Measurements from ENCODE around the gene SMURF2.
A peak's percentile ranks its signal among the peaks of the same experiment; 100 is the strongest.
"Not testable (repeated sequence)": the region's sequence is repeated elsewhere in the genome, so short reads cannot be mapped to it uniquely, and the experiment has no call there.

Gene SMURF2

GRCh38 chr17:64630309-64631223 is 31.5 kb downstream of the SMURF2 start:
- DNase-seq (ENCODE audit: low spot score) = no peak

- DNase-seq (ENCODE audit: low spot score) = no peak
Measured at GRCh38 chr17:64628641-64629040, 33.5 kb downstream of the SMURF2 start.

GRCh38 chr17:64627797-64628196 is 34.3 kb downstream of the SMURF2 start:
- DNase-seq (ENCODE audit: low spot score) = no peak

DNA sequence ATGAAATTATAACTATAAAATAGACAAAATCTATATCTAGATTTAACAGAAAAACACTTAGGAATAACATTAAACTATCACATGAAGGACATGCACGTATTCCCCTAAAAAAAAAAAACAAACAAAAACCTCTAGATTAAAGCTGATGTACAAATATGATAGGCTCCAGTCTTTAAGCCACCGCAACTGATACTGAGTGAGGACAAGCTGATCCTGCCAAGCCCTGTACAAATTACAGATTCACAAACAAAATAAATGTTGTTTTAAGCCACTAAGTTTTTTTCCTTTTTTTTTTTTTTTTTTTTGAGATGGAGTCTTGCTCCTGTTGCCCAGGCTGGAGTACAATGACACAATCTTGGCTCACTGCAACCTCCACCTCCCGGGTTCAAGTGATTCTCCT is 35.3 kb downstream of the SMURF2 start:
- no peak for DNase-seq (ENCODE audit: low spot score)

GRCh38 chr17:64625541-64625940 is 36.6 kb downstream of the SMURF2 start:
- no peak for DNase-seq (ENCODE audit: low spot score)

DNA sequence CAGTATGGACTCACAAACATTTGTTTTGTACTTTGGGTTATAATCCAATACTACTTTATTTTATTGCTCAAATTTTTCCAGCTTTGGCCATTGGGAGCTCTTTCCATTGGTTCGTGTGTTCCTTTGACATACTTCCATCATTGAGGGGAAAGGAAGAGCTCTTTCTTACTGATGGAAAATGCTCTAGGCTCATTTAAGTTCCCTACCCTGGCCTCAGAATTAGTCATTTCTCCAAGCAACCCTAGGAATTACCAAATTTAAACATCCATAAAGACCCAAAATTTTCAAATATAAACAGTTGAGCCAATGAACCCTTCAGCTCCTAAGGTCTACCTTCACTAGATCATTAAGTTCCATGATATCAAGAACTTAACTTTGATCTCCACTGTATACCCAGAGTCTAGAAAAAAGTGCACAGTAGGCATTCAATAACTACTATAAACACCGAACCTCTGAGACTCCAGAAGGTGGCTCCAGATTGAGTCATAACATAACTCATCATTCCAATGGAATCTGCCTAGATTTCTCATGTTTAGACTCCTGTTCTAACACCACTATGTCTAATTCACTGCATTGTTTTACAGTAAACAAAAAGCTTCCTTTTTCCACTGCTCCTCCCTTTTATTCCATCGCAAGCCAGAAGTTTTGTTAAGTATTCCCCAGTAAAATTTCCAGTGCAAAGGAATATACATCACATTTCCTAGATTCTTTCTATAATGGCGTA is 39.0 kb downstream of the SMURF2 start:
- peak; percentile 59 for DNase-seq (ENCODE audit: low spot score)

DNA sequence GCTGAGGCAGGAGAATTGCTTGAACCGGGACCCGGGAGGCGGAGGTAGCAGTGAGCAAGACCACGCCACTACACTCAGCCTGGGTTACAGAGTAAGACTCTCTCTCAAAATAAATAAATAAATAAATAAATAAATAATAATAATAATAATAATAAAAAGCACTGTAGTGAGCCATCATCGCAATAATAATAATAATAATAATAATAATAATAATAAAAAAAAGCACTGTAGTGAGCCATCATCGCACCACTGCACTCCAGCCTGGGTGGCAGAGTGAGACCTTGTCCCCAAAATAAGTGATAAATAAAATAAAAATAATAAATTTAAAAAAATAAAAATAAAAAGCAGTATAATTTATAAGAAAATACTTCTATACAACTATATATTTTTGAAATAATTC is 40.3 kb downstream of the SMURF2 start:
- no peak for DNase-seq (ENCODE audit: low spot score)

GRCh38 chr17:64618848-64619247 is 43.3 kb downstream of the SMURF2 start:
- no peak for DNase-seq (ENCODE audit: low spot score)

GRCh38 chr17:64617125-64617780 is 44.9 kb downstream of the SMURF2 start:
- DNase-seq (ENCODE audit: low spot score) = no peak

- DNase-seq (ENCODE audit: low spot score) = peak; percentile 62
Measured at GRCh38 chr17:64615028-64615677, 47.0 kb downstream of the SMURF2 start.

- DNase-seq (ENCODE audit: low spot score) = no peak
Measured at GRCh38 chr17:64614266-64615027, 47.7 kb downstream of the SMURF2 start.

GRCh38 chr17:64611369-64611768 is 50.7 kb downstream of the SMURF2 start:
- no peak for DNase-seq (ENCODE audit: low spot score)

- DNase-seq (ENCODE audit: low spot score) = not testable (repeated sequence)
Measured at GRCh38 chr17:64610244-64610643, 51.9 kb downstream of the SMURF2 start.

DNA sequence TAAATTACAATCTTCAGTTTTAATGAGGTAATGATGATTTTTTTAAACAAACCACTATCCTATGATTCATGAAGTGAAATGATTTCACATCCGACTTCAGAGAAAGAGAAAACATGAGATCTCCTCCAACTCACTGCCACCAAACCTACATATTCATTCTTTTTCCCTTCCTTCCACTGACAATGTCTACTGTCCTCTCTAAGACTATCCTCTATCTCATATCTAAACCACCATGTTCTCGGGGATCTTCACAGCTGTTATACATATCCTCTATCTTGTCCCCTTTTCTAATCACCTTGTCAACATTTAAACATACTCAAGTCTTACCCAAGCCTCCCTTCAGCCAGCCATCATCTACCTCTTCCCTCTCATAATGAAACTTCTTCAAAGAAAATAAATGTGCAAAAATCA is 53.5 kb downstream of the SMURF2 start:
- peak; percentile 14 for DNase-seq (ENCODE audit: low spot score)

DNA sequence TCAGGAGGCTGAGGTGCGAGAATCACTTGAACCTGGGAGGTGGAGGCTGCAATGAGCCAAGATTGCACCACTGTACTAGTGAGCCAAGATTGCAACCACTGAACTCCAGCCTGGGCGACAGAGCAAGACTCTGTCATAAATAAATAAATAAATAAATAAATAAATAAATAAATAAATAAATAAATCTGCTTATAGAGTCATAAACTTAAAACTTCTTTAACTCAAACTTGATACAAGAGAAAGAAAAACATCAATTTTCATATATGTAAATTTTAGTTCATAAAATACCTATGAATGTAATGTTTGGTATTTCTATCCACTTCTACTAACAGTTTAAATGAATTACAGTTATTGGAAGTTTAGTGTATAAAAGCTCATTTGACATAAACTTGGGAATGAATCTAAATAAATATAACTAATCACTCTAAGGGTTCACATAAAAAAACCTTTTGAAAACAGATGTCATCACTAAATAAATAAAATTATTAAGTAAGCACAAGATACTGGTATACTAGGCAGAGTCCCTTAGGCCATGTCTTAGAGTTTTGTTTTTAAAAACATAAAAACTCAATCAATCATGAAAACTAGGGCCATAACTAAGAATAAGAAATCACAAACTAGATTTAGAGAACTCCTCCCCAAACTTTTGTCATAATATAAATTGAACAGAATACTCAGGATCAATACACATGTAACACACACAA is 54.1 kb downstream of the SMURF2 start:
- no peak for DNase-seq (ENCODE audit: low spot score)

GRCh38 chr17:64604532-64604931 is 57.6 kb downstream of the SMURF2 start:
- not testable (repeated sequence) for DNase-seq (ENCODE audit: low spot score)

GRCh38 chr17:64603987-64604386 is 58.1 kb downstream of the SMURF2 start:
- no peak for DNase-seq (ENCODE audit: low spot score)

DNA sequence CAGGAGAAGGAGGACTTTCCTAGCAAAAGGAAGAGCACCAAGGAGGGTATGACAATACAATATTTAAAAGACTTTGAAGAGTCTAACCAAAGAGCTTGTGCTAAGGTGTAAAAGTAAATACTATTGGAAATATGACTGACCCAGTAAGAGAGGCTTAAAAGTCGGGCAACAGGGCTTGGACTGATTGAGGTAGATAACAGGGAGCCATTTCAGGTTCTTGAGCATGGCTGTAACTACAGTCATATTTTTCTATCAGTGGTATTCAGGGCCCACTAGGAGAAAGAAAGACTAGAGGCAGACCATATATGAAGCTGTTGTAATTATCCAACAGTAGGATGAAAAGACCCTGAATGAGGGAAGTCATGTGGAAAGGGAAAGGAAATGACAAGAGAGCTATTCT is 62.3 kb downstream of the SMURF2 start:
- DNase-seq (ENCODE audit: low spot score) = no peak

DNA sequence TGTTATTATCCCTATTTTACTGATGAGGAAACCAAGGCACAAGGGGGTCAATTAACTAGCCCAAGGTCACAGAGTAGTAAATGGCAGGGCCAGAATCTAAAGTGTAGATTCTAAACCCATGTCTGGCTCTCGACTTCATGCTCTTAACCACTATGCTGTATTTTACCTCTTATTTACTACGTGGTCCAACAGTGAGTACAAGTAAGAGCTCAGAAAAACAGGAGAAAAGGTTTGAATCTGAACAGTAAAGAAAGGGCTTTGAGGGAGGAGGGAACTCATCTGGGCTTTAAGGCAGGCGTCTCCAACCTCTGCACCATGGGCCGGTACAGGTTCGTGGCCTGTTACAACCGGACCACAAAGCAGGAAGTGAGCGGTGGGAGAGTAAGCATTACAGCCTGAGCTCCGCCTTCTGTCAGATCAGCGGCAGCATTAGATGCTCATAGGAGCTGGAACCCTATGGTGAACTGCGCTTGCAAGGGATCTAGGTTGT is 62.9 kb downstream of the SMURF2 start:
- DNase-seq (ENCODE audit: low spot score) = no peak

- no peak for DNase-seq (ENCODE audit: low spot score)
Measured at GRCh38 chr17:64598672-64599071, 63.4 kb downstream of the SMURF2 start.

DNA sequence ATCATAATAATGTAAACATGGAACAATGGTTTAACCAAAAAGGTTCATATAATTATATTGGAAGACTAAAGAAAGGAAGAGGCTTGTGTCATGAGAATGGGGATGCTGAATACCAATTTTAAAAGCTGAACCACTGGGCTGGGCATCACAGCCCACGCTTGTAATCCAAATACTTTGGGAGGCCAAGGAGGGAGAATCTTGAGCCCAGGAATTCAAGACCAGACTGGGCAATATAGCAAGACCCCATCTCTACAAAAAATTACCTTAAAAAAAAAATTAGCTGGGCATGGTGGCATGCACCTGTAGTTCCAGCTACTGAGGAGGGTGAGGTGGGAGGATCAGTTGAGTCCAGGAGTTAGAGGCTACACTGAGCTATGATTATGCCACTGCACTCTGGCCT is 65.1 kb downstream of the SMURF2 start:
- DNase-seq (ENCODE audit: low spot score) = no peak

Measured in AG20443 (cell line).